Uterus (tissue), 4 donors: Measurements from ENCODE around the gene PTCRA. TPM values are rescaled to one million over a fixed set of nuclear protein-coding genes. Genes with fewer than 3 reads are reported as not detected.

Experiments used
- DNase-seq, 2 donors: peaks; one replicate each; pipeline ENCODE4 v3.0.0-alpha.2; 2019 to 2020
- H3K27ac ChIP-seq, 2 donors: fragments of 200-600 bp; sonication (generic); 1 replicate in 1 of 2; 2 replicates in 1 of 2; pipeline ENCODE4 v1.5.1; 2016 to 2018
- H3K27me3 ChIP-seq, 2 donors: fragments of 200-600 bp; sonication (generic); one replicate each; pipeline ENCODE4 v1.5.1; 2018 to 2019; ENCODE audit warnings: control low read depth in 1 of 2
- H3K36me3 ChIP-seq, 2 donors: fragments of 200-600 bp; sonication (generic); one replicate each; pipeline ENCODE4 v1.5.1; 2019; ENCODE audit warnings: control low read depth in 1 of 2
- H3K4me1 ChIP-seq, 2 donors: fragments of 200-600 bp; sonication (generic); one replicate each; pipeline ENCODE4 v1.5.1; 2018 to 2019; ENCODE audit warnings: control low read depth in 1 of 2
- H3K4me3 ChIP-seq, 2 donors: fragments of 200-600 bp; sonication (generic); 1 replicate in 1 of 2; 2 replicates in 1 of 2; pipeline ENCODE4 v1.5.1; 2018 to 2019; ENCODE audit warnings: mild to moderate bottlenecking in 1 of 2
- H3K9me3 ChIP-seq, 2 donors: fragments of 200-600 bp; sonication (generic); one replicate each; pipeline ENCODE4 v1.5.1; 2019; ENCODE audit warnings: control low read depth in 1 of 2
- POLR2A ChIP-seq, 2 donors: fragments of 450-650 bp; IDR thresholded peaks; one replicate each; pipeline ENCODE4 v1.6.1; 2016; ENCODE audit warnings: antibody characterized with exemption in 2 of 2, mild to moderate bottlenecking in 1 of 2, moderate library complexity in 1 of 2
- intact Hi-C: fragments of 100-400 bp; cut with DNase I; formaldehyde crosslinking; loops from one replicate; pipeline ENCODE4 v1.15.1; 2023; ENCODE audit warnings: low total_unique reads
- total RNA-seq, 4 donors: library from RNA; depleted of rRNA in 3 of 4; stranded (reverse); fragments of >200 nt in 3 of 4; gene quantifications; one replicate each; pipeline versions ENCODE4 v1.1.0 to v1.2.4, GENCODE V29; 2014 to 2023
- TF ChIP-seq, protein P1 (sequence below), 4 experiments: fragments of 200-600 bp in 2 of 4; fragments of 450-650 bp in 2 of 4; sonication (generic) in 2 of 4; IDR thresholded peaks; one replicate each; pipeline ENCODE4 v1.5.1; 2016 to 2019; ENCODE audit warnings: antibody characterized with exemption in 4 of 4, mild to moderate bottlenecking in 2 of 4, moderate library complexity in 1 of 4
- donor health status: DM: yes; HTN: yes; CAD: no.

PTCRA gene
- total RNA-seq, 4 donors from 2014 or later = 2.0 TPM; not detected in 3

DNA sequence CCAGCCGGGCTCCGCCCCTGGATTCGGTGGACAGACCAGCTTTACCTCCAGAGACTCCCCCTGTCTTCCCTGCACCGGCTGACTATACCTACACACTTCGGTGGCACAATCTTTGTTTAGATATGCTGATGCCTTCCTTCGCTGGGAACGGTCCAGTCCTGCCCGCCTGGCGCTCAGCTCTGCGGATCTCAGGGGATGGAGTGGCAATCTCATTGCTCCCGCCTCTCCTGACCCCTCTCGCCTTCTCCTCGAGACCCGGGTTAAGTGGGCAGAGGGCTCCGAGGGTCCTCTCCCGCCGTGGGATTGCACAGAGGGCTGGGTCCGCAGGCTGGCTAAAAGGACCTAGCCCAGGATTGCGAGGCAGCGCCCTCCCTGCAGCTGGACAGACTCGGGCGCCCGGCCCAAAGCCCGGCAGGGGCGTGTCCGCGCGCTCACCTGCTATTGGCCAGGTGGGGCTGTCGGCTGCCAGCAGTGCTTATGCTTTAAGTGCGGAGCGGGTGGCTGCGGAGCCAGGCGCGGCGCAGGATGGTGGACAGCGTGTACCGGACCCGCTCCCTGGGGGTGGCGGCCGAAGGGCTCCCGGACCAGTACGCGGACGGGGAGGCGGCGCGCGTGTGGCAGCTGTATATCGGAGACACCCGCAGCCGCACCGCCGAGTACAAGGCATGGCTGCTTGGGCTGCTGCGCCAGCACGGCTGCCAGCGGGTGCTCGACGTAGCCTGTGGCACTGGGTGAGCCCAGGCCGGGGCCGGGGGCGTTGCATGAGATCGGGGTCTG lies 44.6 kb downstream of the PTCRA start, which contains the start of gene GNMT:
TSS of gene GNMT (plus strand) at position 512 of the 777 bp plus-strand sequence. CDS start at position 526, 14 bp downstream.
- TF ChIP-seq, protein P1, sequence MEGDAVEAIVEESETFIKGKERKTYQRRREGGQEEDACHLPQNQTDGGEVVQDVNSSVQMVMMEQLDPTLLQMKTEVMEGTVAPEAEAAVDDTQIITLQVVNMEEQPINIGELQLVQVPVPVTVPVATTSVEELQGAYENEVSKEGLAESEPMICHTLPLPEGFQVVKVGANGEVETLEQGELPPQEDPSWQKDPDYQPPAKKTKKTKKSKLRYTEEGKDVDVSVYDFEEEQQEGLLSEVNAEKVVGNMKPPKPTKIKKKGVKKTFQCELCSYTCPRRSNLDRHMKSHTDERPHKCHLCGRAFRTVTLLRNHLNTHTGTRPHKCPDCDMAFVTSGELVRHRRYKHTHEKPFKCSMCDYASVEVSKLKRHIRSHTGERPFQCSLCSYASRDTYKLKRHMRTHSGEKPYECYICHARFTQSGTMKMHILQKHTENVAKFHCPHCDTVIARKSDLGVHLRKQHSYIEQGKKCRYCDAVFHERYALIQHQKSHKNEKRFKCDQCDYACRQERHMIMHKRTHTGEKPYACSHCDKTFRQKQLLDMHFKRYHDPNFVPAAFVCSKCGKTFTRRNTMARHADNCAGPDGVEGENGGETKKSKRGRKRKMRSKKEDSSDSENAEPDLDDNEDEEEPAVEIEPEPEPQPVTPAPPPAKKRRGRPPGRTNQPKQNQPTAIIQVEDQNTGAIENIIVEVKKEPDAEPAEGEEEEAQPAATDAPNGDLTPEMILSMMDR (IDR thresholded peaks at IDR 0.05) = no peak
- TF ChIP-seq POLR2A (IDR thresholded peaks at IDR 0.05) = peak in 1 of 2 donors; percentile 31
- Histone ChIP-seq H3K36me3 (no peaks in the 10 kb centered on the region), H3K9me3 (no peaks in the 10 kb centered on the region), H3K4me3 (peak within 1 kb of the TSS; percentile 41 to 47), H3K4me1 (peaks cover 0 to 6% of the 10 kb centered on the region in 2 donors), H3K27me3 (no peaks in the 10 kb centered on the region), H3K27ac (no peak within 1 kb of the TSS)
- DNase-seq = peak; percentile 38 to 39
- intact Hi-C loops = no loop called here

DNA sequence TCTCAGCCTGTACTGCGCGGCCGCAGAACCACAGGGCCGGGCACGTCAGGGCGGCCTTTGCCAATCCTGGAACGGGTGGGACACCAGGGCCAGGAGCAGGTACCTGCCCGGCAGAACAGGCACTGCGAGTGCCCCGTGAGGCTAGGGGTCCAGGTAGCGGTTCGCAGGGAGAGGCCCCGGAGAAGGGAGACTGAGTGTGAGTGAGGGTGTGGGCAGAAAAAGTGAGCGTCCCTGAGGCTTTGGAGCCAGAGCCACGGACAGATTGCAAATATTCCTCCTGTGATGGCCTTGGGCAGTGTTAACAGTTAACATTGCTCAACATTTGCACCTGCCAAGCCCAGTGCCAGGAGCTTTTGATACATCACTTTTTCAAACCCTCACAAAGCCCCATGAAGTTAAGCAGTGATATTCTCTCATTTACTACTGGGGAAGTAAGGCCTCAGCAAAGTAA lies 45.2 kb downstream of the PTCRA start:
- H3K4me1 ChIP-seq = peaks cover 0 to 6% of the 10 kb centered on the region in 2 donors
- intact Hi-C loops = no loop called here
- no peaks in the 10 kb centered on the region for H3K9me3 ChIP-seq
- DNase-seq = no peak
- no peak overlapping the region for H3K27ac ChIP-seq
- H3K27me3 ChIP-seq = no peaks in the 10 kb centered on the region
- no peaks in the 10 kb centered on the region for H3K36me3 ChIP-seq
- H3K4me3 ChIP-seq = peak overlapping the region; percentile 41 to 47
- TF ChIP-seq, protein P1 (IDR thresholded peaks at IDR 0.05) = no peak
- no peak for TF ChIP-seq POLR2A (IDR thresholded peaks at IDR 0.05)

DNA sequence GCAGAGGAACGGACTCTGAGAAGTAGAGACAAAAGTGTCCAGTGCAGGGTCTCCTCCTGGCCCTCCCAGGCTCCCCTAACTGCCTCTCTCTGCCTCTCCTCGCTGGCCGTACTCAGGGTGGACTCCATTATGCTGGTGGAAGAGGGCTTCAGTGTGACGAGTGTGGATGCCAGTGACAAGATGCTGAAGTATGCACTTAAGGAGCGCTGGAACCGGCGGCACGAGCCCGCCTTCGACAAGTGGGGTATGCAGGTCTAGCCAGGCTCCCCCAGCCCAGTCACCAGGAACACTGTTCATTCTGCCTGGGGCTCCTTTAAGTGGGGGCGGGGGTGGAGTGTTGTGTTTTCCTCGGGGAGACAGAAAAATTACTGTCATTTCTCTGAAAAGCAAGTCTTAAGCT lies 46.2 kb downstream of the PTCRA start:
- Histone ChIP-seq H3K27ac (no peak overlapping the region), H3K36me3 (no peaks in the 10 kb centered on the region), H3K9me3 (no peaks in the 10 kb centered on the region), H3K4me3 (no peak overlapping the region), H3K27me3 (no peaks in the 10 kb centered on the region), H3K4me1 (peaks cover 0 to 6% of the 10 kb centered on the region in 2 donors)
- TF ChIP-seq, protein P1 (IDR thresholded peaks at IDR 0.05) = no peak
- no peak for TF ChIP-seq POLR2A (IDR thresholded peaks at IDR 0.05)
- intact Hi-C loops = no loop called here
- DNase-seq = no peak

DNA sequence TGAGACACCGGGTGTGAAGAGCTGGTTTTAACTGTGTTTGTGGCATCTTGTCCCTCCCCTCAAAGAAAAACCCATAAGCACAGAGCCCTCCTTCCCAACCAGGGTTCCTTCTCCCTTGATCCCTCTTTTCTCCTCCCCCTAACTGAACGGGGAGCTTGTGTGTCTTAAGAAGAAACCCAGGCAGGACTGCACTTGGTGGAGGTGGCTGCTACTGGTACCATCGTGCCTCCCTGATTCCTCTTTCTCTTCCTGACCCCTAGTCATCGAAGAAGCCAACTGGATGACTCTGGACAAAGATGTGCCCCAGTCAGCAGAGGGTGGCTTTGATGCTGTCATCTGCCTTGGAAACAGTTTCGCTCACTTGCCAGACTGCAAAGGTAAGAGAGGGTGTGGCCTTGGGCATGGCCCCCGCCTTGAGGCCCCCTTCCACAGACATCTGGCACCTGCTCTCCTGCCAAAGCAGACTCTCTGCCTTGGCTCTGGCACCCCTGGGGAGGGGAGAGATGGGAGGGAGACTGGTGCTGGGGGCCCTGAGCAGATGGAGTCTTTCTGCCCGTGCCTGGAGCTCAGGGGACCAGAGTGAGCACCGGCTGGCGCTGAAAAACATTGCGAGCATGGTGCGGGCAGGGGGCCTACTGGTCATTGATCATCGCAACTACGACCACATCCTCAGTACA lies 46.8 kb downstream of the PTCRA start:
- Histone ChIP-seq H3K4me1 (peaks cover 0 to 6% of the 10 kb centered on the region in 2 donors), H3K27ac (no peak overlapping the region), H3K36me3 (no peaks in the 10 kb centered on the region), H3K27me3 (no peaks in the 10 kb centered on the region), H3K4me3 (no peak overlapping the region), H3K9me3 (no peaks in the 10 kb centered on the region)
- no peak for DNase-seq
- TF ChIP-seq, protein P1 (IDR thresholded peaks at IDR 0.05) = no peak
- no peak for TF ChIP-seq POLR2A (IDR thresholded peaks at IDR 0.05)
- intact Hi-C loops = no loop called here
